HCT116 (cell line): ENCODE data around the gene SERPINB6.

ENCODE experiments used
- ATF3 ChIP-seq: IDR thresholded peaks from 2 replicates; pipeline ENCODE4 v1.6.1; 2012
- CEBPB ChIP-seq: IDR thresholded peaks from 2 replicates; pipeline ENCODE4 v1.6.1; 2012; ENCODE audit warnings: low read depth
- CTCF ChIP-seq, 3 experiments: fragments of 200-600 bp in 1 of 3; sonication (generic) in 1 of 3; IDR thresholded peaks in 2 of 3; conservative IDR thresholded peaks in 1 of 3; 2 replicates each; pipeline ENCODE4 v1.5.1; 2012 to 2017; ENCODE audit warnings: low read depth in 2 of 3, low read length in 2 of 3, antibody characterized with exemption in 1 of 3, borderline replicate concordance in 1 of 3, control low read depth in 1 of 3, mild to moderate bottlenecking in 1 of 3, mixed read lengths in 1 of 3, mixed run types in 1 of 3, moderate library complexity in 1 of 3; ENCODE audit not compliant: insufficient read depth in 1 of 3
- EZH2 ChIP-seq: fragments of 200-600 bp; sonication (generic); IDR thresholded peaks from 2 replicates; pipeline ENCODE4 v1.6.1; 2017; ENCODE audit warnings: antibody characterized with exemption, mixed run types
- EZH2phosphoT487 ChIP-seq: fragments of 200-600 bp; IDR thresholded peaks from 2 replicates; pipeline ENCODE4 v1.6.1; 2018; ENCODE audit warnings: antibody characterized with exemption, borderline replicate concordance
- FOSL1 ChIP-seq: IDR thresholded peaks from 2 replicates; pipeline ENCODE4 v1.6.1; 2012; ENCODE audit warnings: low read depth
- POLR2A ChIP-seq: IDR thresholded peaks from 2 replicates; pipeline ENCODE4 v1.7.0; 2011; ENCODE audit warnings: borderline replicate concordance; ENCODE audit not compliant: insufficient read depth, insufficient read length; ENCODE audit errors: extremely low read depth
- POLR2AphosphoS5 ChIP-seq: IDR thresholded peaks from 2 replicates; pipeline ENCODE4 v1.6.1; 2011; ENCODE audit warnings: mild to moderate bottlenecking, low read depth, low read length, moderate library complexity
- RAD21 ChIP-seq: IDR thresholded peaks from 2 replicates; pipeline ENCODE4 v1.6.1; 2012; ENCODE audit warnings: low read depth, mild to moderate bottlenecking
- TF ChIP-seq, protein P1 (sequence below): IDR thresholded peaks from 2 replicates; pipeline ENCODE4 v1.6.1; 2012

DNA sequence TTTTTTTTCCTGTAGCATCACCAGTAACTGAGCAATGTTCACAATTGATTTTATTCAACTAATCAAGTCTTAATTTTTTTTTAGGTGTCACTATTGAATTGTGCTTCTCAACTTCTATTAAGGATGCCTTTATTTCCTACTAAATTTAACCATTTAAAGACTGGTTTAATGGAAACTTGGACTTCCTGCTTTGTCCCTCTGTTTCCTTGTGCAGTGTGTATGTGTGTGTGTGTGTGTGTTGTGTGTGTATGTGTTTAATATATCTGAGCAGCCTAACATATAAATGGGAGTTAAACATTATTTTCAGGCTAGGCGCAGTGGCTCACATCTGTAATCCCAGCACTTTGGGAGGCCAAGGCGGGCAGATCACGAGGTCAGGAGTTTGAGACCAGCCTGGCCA lies 1.8 kb downstream of the SERPINB6 start:
- TF ChIP-seq CTCF (IDR thresholded peaks at IDR 0.05 in 2 of 3, conservative IDR thresholded peaks at IDR 0.05 in 1 of 3; ENCODE audit: borderline replicate concordance in 1 of 3, insufficient read depth in 1 of 3, low read depth in 2 of 3, low read length in 2 of 3) (no peak), EZH2 (no peak), EZH2phosphoT487 (no peak), CEBPB (no peak), POLR2A (no peak), ATF3 (no peak), RAD21 (no peak), FOSL1 (no peak), POLR2AphosphoS5 (no peak)
- TF ChIP-seq, protein P1, sequence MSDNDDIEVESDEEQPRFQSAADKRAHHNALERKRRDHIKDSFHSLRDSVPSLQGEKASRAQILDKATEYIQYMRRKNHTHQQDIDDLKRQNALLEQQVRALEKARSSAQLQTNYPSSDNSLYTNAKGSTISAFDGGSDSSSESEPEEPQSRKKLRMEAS, result no peak
